Right cardiac atrium (tissue), 5 donors: ENCODE results near the gene KAZALD1. TPM values are rescaled to one million over a fixed set of nuclear protein-coding genes. Genes with fewer than 3 reads are reported as not detected.

Source experiments
- ATAC-seq, 2 donors: fragments of 200-7000 bp; cut with Tn5 transposase; one replicate each; pipeline versions ENCODE4 v1.8.0 to v1.9.1; 2020; ENCODE audit warnings: moderate library complexity in 2 of 2, mild to moderate bottlenecking in 1 of 2
- DNase-seq, 3 donors: peaks; one replicate each; pipeline ENCODE4 v3.0.0-alpha.2; 2020
- H3K27ac ChIP-seq: one replicate; pipeline ENCODE4 v1.5.1; 2013; ENCODE audit warnings: mild to moderate bottlenecking, low read length, control low read depth, moderate library complexity
- H3K27me3 ChIP-seq: one replicate; pipeline ENCODE4 v1.6.1; 2013; ENCODE audit not compliant: control insufficient read depth, insufficient read depth
- H3K4me1 ChIP-seq: one replicate; pipeline ENCODE4 v1.6.1; 2013; ENCODE audit warnings: low read length; ENCODE audit not compliant: control insufficient read depth, insufficient read depth
- H3K4me3 ChIP-seq: one replicate; pipeline ENCODE4 v1.5.1; 2013; ENCODE audit warnings: low read length, control low read depth
- H3K9me3 ChIP-seq: one replicate; pipeline ENCODE4 v1.6.1; 2013; ENCODE audit warnings: low read length; ENCODE audit not compliant: control insufficient read depth
- WGBS: extraction: QIAGEN DNeasy Blood & Tissue Kit; methylation state at CpG from one replicate; pipeline ENCODE4 v1.1.7; 2013; 5-methylcytosine and 5-hydroxymethylcytosine counted together
- intact Hi-C, 4 donors: fragments of 100-400 bp; cut with DNase I; formaldehyde crosslinking; loops; one replicate each; pipeline versions ENCODE4 v1.11.0 to v1.14.0; 2022 to 2023
- polyA plus RNA-seq: library from polyadenylated mRNA; stranded (reverse); fragments of 200-250 nt; gene quantifications from one replicate; pipeline ENCODE4 v1.2.3, GENCODE V29; 2013
- total RNA-seq, 4 donors: library from RNA; stranded (reverse); fragmentation: NEBNext Ultra II Directional; extraction: Animal tissue kit (Norgen Biotek cat#: 25700); gene quantifications; one replicate each; pipeline ENCODE4 v1.2.1, GENCODE V29; 2021
- donor health status: healthy with polysubstance abuse.
- donor health status: DM: no; HTN: yes; CAD: no.
- donor health status: DM: no; HTN: no; CAD: no.
- donor health status: DM: no; HTN: yes; CAD: no; lungs with severe emphysema.
- donor health status: DM: yes; HTN: yes; CAD: no.

Gene KAZALD1
- total and polyA plus RNA-seq, 5 donors = 6.7 to 19.1 (median 13.3) TPM

GRCh38 chr10:101103430-101103829 is 41.6 kb downstream of the KAZALD1 start:
- WGBS = 83% methylated on average over 2 of the region's 2 CpGs
- peaks cover 2% of the 10 kb centered on the region for H3K27me3 ChIP-seq
- no peak overlapping the region for H3K4me3 ChIP-seq
- no peak for ATAC-seq
- H3K4me1 ChIP-seq = no peaks in the 10 kb centered on the region
- intact Hi-C loops = no loop called here
- no peaks in the 10 kb centered on the region for H3K9me3 ChIP-seq
- H3K27ac ChIP-seq = no peak overlapping the region
- no peak for DNase-seq

GRCh38 chr10:101106351-101106750 is 44.6 kb downstream of the KAZALD1 start:
- Histone ChIP-seq H3K4me3 (no peak overlapping the region), H3K4me1 (no peaks in the 10 kb centered on the region), H3K27ac (no peak overlapping the region), H3K9me3 (no peaks in the 10 kb centered on the region), H3K27me3 (peaks cover 2% of the 10 kb centered on the region)
- 71% methylated on average over 6 of the region's 6 CpGs for WGBS
- intact Hi-C loops = no loop called here
- no peak for DNase-seq
- ATAC-seq = no peak

- H3K4me1 ChIP-seq = no peaks in the 10 kb centered on the region
- H3K27ac ChIP-seq = no peak overlapping the region
- DNase-seq = no peak
- H3K4me3 ChIP-seq = no peak overlapping the region
- H3K27me3 ChIP-seq = peaks cover 2% of the 10 kb centered on the region
- WGBS = 92% methylated on average over 5 of the region's 5 CpGs
- intact Hi-C loops = no loop called here
- no peaks in the 10 kb centered on the region for H3K9me3 ChIP-seq
- peak in 1 of 2 donors; percentile 13 for ATAC-seq
Observed at GRCh38 chr10:101107771-101108170, 46.0 kb downstream of the KAZALD1 start.

DNA sequence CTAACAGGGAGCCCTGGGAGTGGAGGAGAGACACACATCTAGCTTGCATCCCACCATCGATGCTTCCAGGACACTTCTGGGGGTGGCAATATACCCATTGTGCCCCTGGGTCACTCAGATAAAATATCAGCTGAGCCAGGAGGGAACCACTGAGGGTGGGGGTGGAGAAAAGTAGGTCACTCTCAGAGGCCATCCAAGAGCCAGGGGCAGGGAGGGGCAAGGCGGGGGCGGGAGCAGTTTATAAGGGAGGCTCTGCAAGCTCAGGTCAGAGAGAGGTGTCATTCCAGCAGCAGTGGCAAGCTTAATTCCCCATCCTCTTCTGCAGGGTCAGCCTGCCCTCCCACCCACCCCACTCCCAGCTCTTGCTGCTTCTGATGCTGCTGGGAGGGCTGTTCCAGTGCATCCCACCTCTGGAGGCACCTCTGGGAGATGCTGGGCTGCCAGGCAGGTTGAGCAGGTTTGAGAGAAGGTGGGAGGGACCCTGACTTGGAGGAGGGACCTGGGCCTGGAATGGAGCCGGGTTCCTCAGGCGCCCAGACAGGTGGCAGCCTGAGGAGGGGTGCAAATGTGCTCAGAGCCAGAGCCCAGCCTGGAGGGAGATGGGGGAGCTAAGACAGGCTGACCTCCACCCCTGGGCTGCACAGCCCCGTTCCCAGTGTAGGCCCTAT is 49.2 kb downstream of the KAZALD1 start:
- peaks cover 2% of the 10 kb centered on the region for H3K27me3 ChIP-seq
- H3K4me3 ChIP-seq = no peak overlapping the region
- ATAC-seq (no peak), DNase-seq (no peak)
- intact Hi-C loops = no loop called here
- H3K9me3 ChIP-seq = no peaks in the 10 kb centered on the region
- no peaks in the 10 kb centered on the region for H3K4me1 ChIP-seq
- no peak overlapping the region for H3K27ac ChIP-seq
- WGBS = 47% methylated on average over 6 of the region's 6 CpGs

DNA sequence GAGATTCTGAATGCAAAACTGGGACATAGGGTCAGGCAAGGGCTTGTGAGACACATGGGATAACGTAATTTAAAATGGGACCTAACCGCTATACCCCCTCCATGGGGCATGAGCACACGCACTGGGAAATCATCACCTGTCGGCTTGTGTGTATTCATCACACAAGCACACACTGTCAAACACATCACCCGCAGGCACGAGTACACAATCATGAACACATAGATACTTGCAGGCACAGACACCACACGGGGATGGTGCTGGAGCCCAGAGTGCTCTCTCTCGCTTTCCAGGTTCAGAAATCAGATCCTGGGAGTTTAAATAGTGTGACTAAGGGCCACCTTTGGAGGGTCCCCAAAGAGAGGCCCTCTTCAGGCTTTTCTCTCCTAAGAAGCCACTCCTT is 49.8 kb downstream of the KAZALD1 start:
- Histone ChIP-seq H3K27ac (no peak overlapping the region), H3K27me3 (peaks cover 2% of the 10 kb centered on the region), H3K4me3 (no peak overlapping the region), H3K9me3 (no peaks in the 10 kb centered on the region), H3K4me1 (no peaks in the 10 kb centered on the region)
- DNase-seq (no peak), ATAC-seq (no peak)
- intact Hi-C loops = no loop called here
- 84% methylated on average over 8 of the region's 8 CpGs for WGBS

- DNase-seq = no peak
Observed at GRCh38 chr10:101112799-101113594, 51.2 kb downstream of the KAZALD1 start.

GRCh38 chr10:101113890-101114403 is 52.2 kb downstream of the KAZALD1 start:
- ATAC-seq (no peak), DNase-seq (no peak)
- intact Hi-C loops = no loop called here
- H3K27me3 ChIP-seq = no peaks in the 10 kb centered on the region
- H3K4me3 ChIP-seq = no peak overlapping the region
- no peak overlapping the region for H3K27ac ChIP-seq
- 63% methylated on average over 2 of the region's 2 CpGs for WGBS
- H3K4me1 ChIP-seq = no peaks in the 10 kb centered on the region
- H3K9me3 ChIP-seq = no peaks in the 10 kb centered on the region

More at GRCh38 chr10:101112799-101113594, 51.2 kb downstream of the KAZALD1 start:
- Histone ChIP-seq H3K27me3 (no peaks in the 10 kb centered on the region), H3K4me1 (no peaks in the 10 kb centered on the region), H3K4me3 (no peak overlapping the region), H3K27ac (no peak overlapping the region), H3K9me3 (no peaks in the 10 kb centered on the region)
- ATAC-seq = no peak
- WGBS = 23% methylated on average over 12 of the region's 12 CpGs
- intact Hi-C loops = no loop called here

GRCh38 chr10:101114646-101115045 is 52.9 kb downstream of the KAZALD1 start:
- H3K4me3 ChIP-seq = no peak overlapping the region
- H3K9me3 ChIP-seq = no peaks in the 10 kb centered on the region
- H3K4me1 ChIP-seq = no peaks in the 10 kb centered on the region
- ATAC-seq (no peak), DNase-seq (no peak)
- H3K27me3 ChIP-seq = no peaks in the 10 kb centered on the region
- WGBS = 58% methylated on average over 2 of the region's 2 CpGs
- no peak overlapping the region for H3K27ac ChIP-seq
- intact Hi-C loops = no loop called here

Other genes starting within 250 kb of the KAZALD1 start
- 10 to 100 TPM; 15.8 to 22.6 (median 20.5) TPM for gene SLF2, start 149.0 kb upstream of the KAZALD1 start, total RNA-seq
- gene SLF2, start 149.0 kb upstream of the KAZALD1 start, polyA plus RNA-seq = 7.4 TPM
- 1 to 10 TPM; 3.1 to 3.8 (median 3.3) TPM for gene SEMA4G, start 92.5 kb upstream of the KAZALD1 start, total RNA-seq
- gene SEMA4G, start 92.5 kb upstream of the KAZALD1 start, polyA plus RNA-seq = 3.2 TPM
- gene MRPL43, start 74.5 kb upstream of the KAZALD1 start, total RNA-seq = 10 to 100 TPM; 47.2 to 62.6 (median 60.6) TPM
- gene MRPL43, start 74.5 kb upstream of the KAZALD1 start, polyA plus RNA-seq = 90.6 TPM
- gene TWNK, start 74.4 kb upstream of the KAZALD1 start, total RNA-seq = 1 to 10 TPM; 4.3 to 7.5 (median 5.2) TPM
- 4.4 TPM for gene TWNK, start 74.4 kb upstream of the KAZALD1 start, polyA plus RNA-seq
- gene LZTS2, start 62.2 kb upstream of the KAZALD1 start, total RNA-seq = 10 to 100 TPM; 42.5 to 48.5 (median 47.5) TPM
- gene LZTS2, start 62.2 kb upstream of the KAZALD1 start, polyA plus RNA-seq = 66.4 TPM
- gene PDZD7, start 30.9 kb upstream of the KAZALD1 start, total RNA-seq = under 1 TPM; 0.33 to 0.94 (median 0.83) TPM
- gene PDZD7, start 30.9 kb upstream of the KAZALD1 start, polyA plus RNA-seq = 0.41 TPM
- gene SFXN3, start 30.8 kb upstream of the KAZALD1 start, total RNA-seq = 10 to 100 TPM; 21.1 to 28.1 (median 24.7) TPM
- 18.0 TPM for gene SFXN3, start 30.8 kb upstream of the KAZALD1 start, polyA plus RNA-seq
- 1 to 10 TPM in 3 of 4 donors, under 1 TPM in 1; 0.09 to 1.2 (median 1.0) TPM for gene TLX1, start 69.3 kb downstream of the KAZALD1 start, total RNA-seq
- 0.52 TPM for gene TLX1, start 69.3 kb downstream of the KAZALD1 start, polyA plus RNA-seq
- not detected for gene LBX1, start 167.5 kb downstream of the KAZALD1 start, total RNA-seq
- not detected for gene LBX1, start 167.5 kb downstream of the KAZALD1 start, polyA plus RNA-seq